GM23338 (cell line): ENCODE measurements around the gene OR56A1. TPM values are rescaled to one million over a fixed set of nuclear protein-coding genes. Genes with fewer than 3 reads are reported as not detected.

Source experiments
- ATAC-seq: fragments of 200-7000 bp; cut with Tn5 transposase; 3 replicates; pipeline ENCODE4 v1.9.1; 2020
- DNase-seq: peaks from one replicate; pipeline ENCODE4 v3.0.0-alpha.2; 2015; ENCODE audit warnings: low spot score
- H2AFZ ChIP-seq: fragments of 200-600 bp; sonication (generic); 2 replicates; pipeline ENCODE4 v1.8.0; 2016; ENCODE audit warnings: antibody characterized with exemption, mild to moderate bottlenecking, moderate library complexity
- H3F3A ChIP-seq: fragments of 200-600 bp; sonication (generic); replicated peaks from 2 replicates; pipeline ENCODE4 v1.8.0; 2017; ENCODE audit warnings: antibody characterized with exemption, mixed run types, low read depth
- H3K27ac ChIP-seq: fragments of 200-600 bp; sonication (generic); 2 replicates; pipeline ENCODE4 v1.6.1; 2016; ENCODE audit warnings: low read depth
- H3K27me3 ChIP-seq: fragments of 200-600 bp; sonication (generic); 2 replicates; pipeline ENCODE4 v1.8.0; 2016; ENCODE audit warnings: mild to moderate bottlenecking, mixed run types, moderate library complexity; ENCODE audit not compliant: insufficient read depth
- H3K36me3 ChIP-seq: fragments of 200-600 bp; sonication (generic); 2 replicates; pipeline ENCODE4 v1.8.0; 2016; ENCODE audit warnings: mild to moderate bottlenecking; ENCODE audit not compliant: insufficient read depth
- H3K4me1 ChIP-seq: fragments of 200-600 bp; sonication (generic); 2 replicates; pipeline ENCODE4 v1.8.0; 2016; ENCODE audit warnings: mild to moderate bottlenecking, moderate library complexity; ENCODE audit not compliant: insufficient read depth
- H3K4me2 ChIP-seq: fragments of 200-600 bp; sonication (generic); 2 replicates; pipeline ENCODE4 v1.7.1; 2017; ENCODE audit warnings: mixed run types
- H3K4me3 ChIP-seq: fragments of 200-600 bp; sonication (generic); 2 replicates; pipeline ENCODE4 v1.6.1; 2016; ENCODE audit warnings: mixed run types
- H3K79me2 ChIP-seq: fragments of 200-600 bp; sonication (generic); replicated peaks from 2 replicates; pipeline ENCODE4 v1.8.0; 2017; ENCODE audit warnings: mild to moderate bottlenecking; ENCODE audit not compliant: insufficient read depth
- H3K9me2 ChIP-seq: fragments of 200-600 bp; sonication (generic); 2 replicates; pipeline ENCODE4 v1.8.0; 2017; ENCODE audit not compliant: insufficient read depth
- H4K20me1 ChIP-seq: fragments of 200-600 bp; sonication (generic); replicated peaks from 2 replicates; pipeline ENCODE4 v1.8.0; 2017; ENCODE audit warnings: mild to moderate bottlenecking; ENCODE audit not compliant: insufficient read depth
- H3K27ac Mint-ChIP-seq: 2 replicates; pipeline ENCODE4 v1.8.0; 2020; ENCODE audit warnings: inconsistent platforms, mild to moderate bottlenecking, moderate library complexity, mixed read lengths
- H3K27me3 Mint-ChIP-seq: 3 replicates; pipeline ENCODE4 v1.8.0; 2022; ENCODE audit warnings: low read depth, mild to moderate bottlenecking, moderate library complexity, mixed read lengths, inconsistent platforms; ENCODE audit not compliant: insufficient read depth, poor library complexity
- H3K36me3 Mint-ChIP-seq: 3 replicates; pipeline ENCODE4 v1.8.0; 2021; ENCODE audit warnings: low read depth, mild to moderate bottlenecking, inconsistent platforms, moderate library complexity, mixed read lengths
- H3K4me1 Mint-ChIP-seq: 3 replicates; pipeline ENCODE4 v1.8.0; 2020; ENCODE audit warnings: mild to moderate bottlenecking, inconsistent platforms, mixed read lengths
- H3K4me3 Mint-ChIP-seq: 3 replicates; pipeline ENCODE4 v1.8.0; 2021; ENCODE audit warnings: moderate library complexity, mild to moderate bottlenecking, inconsistent platforms, mixed read lengths
- H3K9me3 Mint-ChIP-seq: 3 replicates; pipeline ENCODE4 v1.8.0; 2020; ENCODE audit warnings: moderate library complexity, mild to moderate bottlenecking, inconsistent platforms, mixed read lengths
- CREB1 ChIP-seq: fragments of 250-450 bp; sonication (Bioruptor Pico); IDR thresholded peaks from 2 replicates; pipeline ENCODE4 v1.5.0; 2020; ENCODE audit warnings: low read depth, mild to moderate bottlenecking, moderate library complexity
- ETS1 ChIP-seq: IDR thresholded peaks from 2 replicates; pipeline ENCODE4 v1.6.1; 2016; ENCODE audit warnings: antibody characterized with exemption
- JUNB ChIP-seq: IDR thresholded peaks from one replicate; pipeline ENCODE4 v1.6.1; 2016; ENCODE audit warnings: antibody characterized with exemption; ENCODE audit not compliant: unreplicated experiment
- NANOG ChIP-seq: IDR thresholded peaks from 2 replicates; pipeline ENCODE4 v1.6.1; 2016; ENCODE audit warnings: antibody characterized with exemption, borderline replicate concordance
- REST ChIP-seq: IDR thresholded peaks from one replicate; pipeline ENCODE4 v1.6.1; 2018; ENCODE audit warnings: antibody characterized with exemption; ENCODE audit not compliant: unreplicated experiment
- ZNF331 ChIP-seq: fragments of 250-450 bp; sonication (Bioruptor Pico); IDR thresholded peaks from 2 replicates; pipeline ENCODE4 v1.5.0; 2020; ENCODE audit warnings: low read depth, mild to moderate bottlenecking, moderate library complexity
- long read RNA-seq: library from polyadenylated mRNA; unstranded; transcript quantifications from one replicate; pipeline ENCODE4 v2.0.0, GENCODE V29; 2020; ENCODE audit not compliant: unreplicated experiment
- polyA plus RNA-seq: library from polyadenylated mRNA; unstranded; fragments of >200 nt; fragmentation: Nextera tagmentation; extraction: Ambion mirVana; gene quantifications from 2 replicates; pipeline ENCODE4 v1.2.1, GENCODE V29; 2016
- total RNA-seq: library from RNA; depleted of rRNA; stranded (reverse); fragments of >200 nt; shearing (Covaris generic); gene quantifications from 2 replicates; pipeline ENCODE4 v1.2.3, GENCODE V29; 2014; rRNA removed

The OR56A1 gene
- 0.35 and 0.97 TPM in 2 replicates for total RNA-seq
- 0.06 and 0.10 TPM in 2 replicates for polyA plus RNA-seq
- long read RNA-seq = 0 reads

DNA sequence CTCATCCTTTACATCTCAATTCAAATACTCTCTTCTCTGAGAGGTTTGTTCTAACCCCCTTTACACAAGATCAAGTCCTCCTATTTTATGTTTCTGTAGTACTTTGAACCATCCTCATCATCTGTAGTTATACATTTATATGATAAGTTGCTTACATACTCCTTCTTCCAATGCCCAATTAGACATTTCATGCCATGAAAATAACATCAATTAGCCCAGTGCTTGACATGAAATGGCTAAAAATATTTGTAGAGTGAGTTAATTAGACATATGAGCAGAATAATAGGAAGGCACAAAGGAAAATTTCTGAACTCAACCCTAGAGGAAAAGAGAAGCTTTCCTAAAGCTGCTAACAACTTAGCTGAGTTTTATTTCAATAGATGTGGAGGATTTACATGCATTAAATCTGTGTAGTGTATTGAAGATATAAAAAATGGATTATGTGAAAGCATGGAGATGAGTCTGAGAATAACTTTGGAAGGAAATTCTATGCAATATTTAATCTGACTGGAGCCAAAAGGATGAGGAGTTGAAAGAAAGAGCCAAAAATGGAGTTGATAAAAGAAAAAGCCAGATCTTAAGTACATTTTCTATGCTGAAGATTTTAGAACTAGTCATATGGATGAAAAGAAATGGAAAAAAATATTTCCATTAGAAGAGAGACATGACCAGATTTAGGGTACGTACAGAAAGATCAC lies at the start of gene OR56A1:
Gene OR56A1, minus strand, starts transcription at position 51 of the 698 bp plus-strand sequence. CDS start 3,066 bp downstream, outside the sequence.
- H3K9me2 ChIP-seq = no peaks in the 10 kb centered on the region
- ATAC-seq = no peak

More for the DNA sequence above, at the start of gene OR56A1:
- no peaks in the 10 kb centered on the region for H3K9me3 Mint-ChIP-seq
- no peak within 1 kb of the TSS for H3K27ac Mint-ChIP-seq
- H3K4me1 Mint-ChIP-seq = no peaks in the 10 kb centered on the region
- DNase-seq = no peak
- no peak within 1 kb of the TSS for H3K4me3 Mint-ChIP-seq
- no peaks in the 10 kb centered on the region for H4K20me1 ChIP-seq
- no peaks in the 10 kb centered on the region for H3K79me2 ChIP-seq
- H3K36me3 ChIP-seq = no peaks in the 10 kb centered on the region
- no peaks in the 10 kb centered on the region for H3K36me3 Mint-ChIP-seq
- H3F3A ChIP-seq = no peaks in the 10 kb centered on the region
- H3K27me3 ChIP-seq = no peaks in the 10 kb centered on the region
- H3K27me3 Mint-ChIP-seq = no peaks in the 10 kb centered on the region
- TF ChIP-seq CREB1 (CRISPR knock-in tag) (no peak), JUNB (no peak), NANOG (no peak), REST (no peak), ETS1 (no peak), ZNF331 (CRISPR knock-in tag) (no peak)
- no peak within 1 kb of the TSS for H3K4me2 ChIP-seq
- no peak within 1 kb of the TSS for H2AFZ ChIP-seq
- H3K4me3 ChIP-seq = no peak within 1 kb of the TSS
- H3K27ac ChIP-seq = no peak within 1 kb of the TSS
- no peaks in the 10 kb centered on the region for H3K4me1 ChIP-seq
